ENCODE results near the gene SERPINA4. TPM values are rescaled to one million over a fixed set of nuclear protein-coding genes. Genes with fewer than 3 reads are reported as not detected.

The SERPINA4 gene
- total and polyA plus RNA-seq, 9 of the 15 experiments (the other 6 are each of a cell fraction or from before 2014, with no cell fraction given) = not detected

DNA sequence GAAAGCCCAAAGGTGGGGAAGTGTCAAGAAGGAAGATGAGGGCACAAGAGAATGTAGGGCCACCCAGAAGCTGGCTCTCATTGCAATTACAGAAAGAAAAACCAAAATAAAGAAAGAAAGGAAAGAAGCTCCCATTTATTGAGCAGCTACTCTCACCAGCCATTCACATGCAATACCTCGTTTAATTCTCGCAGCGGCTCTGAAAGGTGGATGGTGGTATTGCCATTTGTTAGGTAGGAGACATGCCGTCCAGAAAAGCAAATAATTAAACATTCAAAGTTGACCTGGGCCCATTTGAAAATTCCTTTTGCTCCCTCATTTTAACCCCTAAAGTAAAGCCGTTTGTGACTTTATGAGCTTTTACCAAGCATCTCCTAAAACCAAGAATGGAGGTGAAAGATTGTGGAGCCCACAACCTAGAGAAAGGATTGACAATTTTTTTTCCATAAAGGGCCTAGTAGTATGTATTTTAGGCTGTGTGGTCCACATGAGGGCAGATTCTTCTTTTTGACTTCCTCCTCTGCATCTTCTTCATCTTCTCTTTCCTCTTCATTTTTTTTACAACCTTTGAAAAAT lies 56.2 kb downstream of the SERPINA4 start:
- no TSS peak for BruUV-seq (replicated peaks)
- H3K36me3 ChIP-seq (ENCODE audit: control insufficient read depth, insufficient read depth, low read length) = no peaks in the 10 kb centered on the region
- H3K4me2 ChIP-seq (ENCODE audit: insufficient read depth, low read length) = no peak overlapping the region
- TF ChIP-seq PKNOX1 (IDR thresholded peaks at IDR 0.05) = no peak
- no peak for TF ChIP-seq SRSF1 (IDR thresholded peaks at IDR 0.05; ENCODE audit: low read depth, low read length)
- no peak for TF ChIP-seq ZNF347 (CRISPR knock-in tag; IDR thresholded peaks at IDR 0.05; ENCODE audit: low read depth)
- no peak for TF ChIP-seq MCM7 (IDR thresholded peaks at IDR 0.05)
- TF ChIP-seq CBFA2T2 (conservative IDR thresholded peaks at IDR 0.05) = no peak
- no peak for TF ChIP-seq GATAD2B (IDR thresholded peaks at IDR 0.05; ENCODE audit: borderline replicate concordance)
- TF ChIP-seq CHD4 (IDR thresholded peaks at IDR 0.05; ENCODE audit: insufficient read depth, insufficient replicate concordance, low read depth, low read length, poor library complexity, severe bottlenecking) = no peak
- no peak for TF ChIP-seq ZNF780A (CRISPR knock-in tag; IDR thresholded peaks at IDR 0.05)
- no peak for TF ChIP-seq ZFPM2 (CRISPR knock-in tag; IDR thresholded peaks at IDR 0.05)
- TF ChIP-seq PHB (CRISPR knock-in tag; IDR thresholded peaks at IDR 0.05) = no peak
- TF ChIP-seq CHD7 (IDR thresholded peaks at IDR 0.05; ENCODE audit: low read depth, low read length) = no peak
- no peak for TF ChIP-seq NCOA6 (IDR thresholded peaks at IDR 0.05)

More for the DNA sequence above, 56.2 kb downstream of the SERPINA4 start:
- no peaks in the 10 kb centered on the region for H3K9me3 ChIP-seq (replicated peaks; ENCODE audit: control insufficient read depth, insufficient read depth, low read depth, low read length)
- no peaks in the 10 kb centered on the region for H3K79me2 ChIP-seq (ENCODE audit: control insufficient read depth, insufficient read depth, low read length)
- H4K20me1 ChIP-seq (replicated peaks; ENCODE audit: control insufficient read depth, insufficient read depth, low read length) = no peaks in the 10 kb centered on the region
- H2AFZ ChIP-seq (ENCODE audit: low read depth, low read length) = no peak overlapping the region
- ATAC-seq (no peak), FAIRE-seq (no peak), DNase-seq (ENCODE audit: extremely low read depth in 1 of 4, low spot score in 3 of 4) (no peak)
- intact Hi-C loops (cut with micrococcal nuclease) = no loop called here
- H3K4me3 ChIP-seq = no peak overlapping the region
- no peak overlapping the region for H3K9ac ChIP-seq (ENCODE audit: insufficient read depth in 1 of 2, low read depth in 2 of 2, low read length in 2 of 2)
- WGBS (ENCODE audit: insufficient coverage, low coverage, missing lambda C conversion rate) = 1% methylated on average over 5 of the region's 5 CpGs
- no peaks in the 10 kb centered on the region for H3K27me3 ChIP-seq (ENCODE audit: control insufficient read depth in 2 of 2, insufficient read depth in 2 of 2, low read length in 2 of 2)
- in situ Hi-C loops (cut with MboI) = no loop called here
- no peaks in the 10 kb centered on the region for H3K9me1 ChIP-seq (ENCODE audit: control insufficient read depth, insufficient read depth, low read length)
- no peak overlapping the region for H3K27ac ChIP-seq (ENCODE audit: extremely low read depth, low read depth, low read length)
- POLR2A ChIA-PET = no interaction called here
- CTCF ChIA-PET (ENCODE audit: low intra/inter-chr PET ratio) = no interaction called here
- no peaks in the 10 kb centered on the region for H3K4me1 ChIP-seq (replicated peaks in 1 of 2; ENCODE audit: control insufficient read depth in 2 of 2, insufficient read depth in 2 of 2, low read length in 2 of 2)
